HepG2 (cell line): ENCODE data around the gene DLAT. TPM values are rescaled to one million over a fixed set of nuclear protein-coding genes. Genes with fewer than 3 reads are reported as not detected.

Experiments
- AGO1 ChIP-seq: fragments of 200-400 bp; formaldehyde crosslinking; IDR thresholded peaks from 2 replicates; pipeline ENCODE4 v1.6.1; 2017; ENCODE audit warnings: mild to moderate bottlenecking, low read depth, low read length, moderate library complexity; ENCODE audit not compliant: poor library complexity, severe bottlenecking
- ASH2L ChIP-seq: fragments of 300-600, 200-600 bp; sonication (generic); IDR thresholded peaks from 2 replicates; pipeline ENCODE4 v1.7.0; 2017; ENCODE audit warnings: low read depth, mild to moderate bottlenecking, moderate library complexity, mixed read lengths, low read length; ENCODE audit not compliant: insufficient read length
- FOXC1 ChIP-seq: sonication (generic); formaldehyde crosslinking; IDR thresholded peaks from 2 replicates; pipeline ENCODE4 v1.8.0; 2022; ENCODE audit warnings: mild to moderate bottlenecking, missing genetic modification reagents, borderline replicate concordance
- HDAC1 ChIP-seq: sonication (generic); formaldehyde crosslinking; IDR thresholded peaks from 2 replicates; pipeline ENCODE4 v1.5.1; 2020; ENCODE audit warnings: mild to moderate bottlenecking, missing genetic modification reagents
- KAT7 ChIP-seq: IDR thresholded peaks from 2 replicates; pipeline ENCODE4 v1.6.1; 2018; ENCODE audit warnings: borderline replicate concordance, missing compliant biosample characterization
- KDM5A ChIP-seq: fragments of 200-600 bp; sonication (generic); IDR thresholded peaks from 2 replicates; pipeline ENCODE4 v1.7.0; 2018; ENCODE audit warnings: antibody characterized with exemption, mild to moderate bottlenecking, low read length, borderline replicate concordance
- NFE2L2 ChIP-seq: fragments of 150-350 bp; IDR thresholded peaks from 2 replicates; pipeline ENCODE4 v1.6.1; 2014; ENCODE audit warnings: low read length
- NONO ChIP-seq, 2 experiments: fragments of 450-650 bp in 1 of 2; sonication (generic) in 1 of 2; formaldehyde crosslinking in 1 of 2; IDR thresholded peaks in 1 of 2; conservative IDR thresholded peaks in 1 of 2; 2 replicates each; pipeline versions ENCODE4 v1.6.1 to v1.8.0; 2017 to 2022; ENCODE audit warnings: mild to moderate bottlenecking in 1 of 2, missing genetic modification reagents in 1 of 2, moderate library complexity in 1 of 2
- NR2C2 ChIP-seq: sonication (generic); formaldehyde crosslinking; IDR thresholded peaks from 2 replicates; pipeline ENCODE4 v1.4.0; 2020; ENCODE audit warnings: missing genetic modification reagents, mild to moderate bottlenecking, moderate library complexity, borderline replicate concordance
- PLSCR1 ChIP-seq: sonication (generic); formaldehyde crosslinking; IDR thresholded peaks from 2 replicates; pipeline ENCODE4 v1.5.0; 2020; ENCODE audit warnings: missing genetic modification reagents, mild to moderate bottlenecking, borderline replicate concordance
- RFX5 ChIP-seq: IDR thresholded peaks from 2 replicates; pipeline ENCODE4 v1.6.1; 2011; ENCODE audit warnings: low read depth, low read length, improper control_type of control experiment
- RXRA ChIP-seq: sonication (generic); formaldehyde crosslinking; IDR thresholded peaks from 2 replicates; pipeline ENCODE4 v1.5.1; 2020; ENCODE audit warnings: missing genetic modification reagents
- SP2 ChIP-seq: sonication (generic); formaldehyde crosslinking; IDR thresholded peaks from 2 replicates; pipeline ENCODE4 v1.5.1; 2020; ENCODE audit warnings: mild to moderate bottlenecking, missing genetic modification reagents
- ZBED4 ChIP-seq: sonication (generic); formaldehyde crosslinking; IDR thresholded peaks from 2 replicates; pipeline ENCODE4 v1.4.0; 2020; ENCODE audit warnings: missing genetic modification reagents, borderline replicate concordance
- ZFP62 ChIP-seq: sonication (generic); formaldehyde crosslinking; IDR thresholded peaks from 2 replicates; pipeline ENCODE4 v1.4.0; 2020; ENCODE audit warnings: missing genetic modification reagents
- ZNF17 ChIP-seq: sonication (generic); formaldehyde crosslinking; IDR thresholded peaks from 2 replicates; pipeline ENCODE4 v1.5.0; 2020; ENCODE audit warnings: mild to moderate bottlenecking, missing genetic modification reagents
- ZNF780A ChIP-seq: sonication (generic); formaldehyde crosslinking; IDR thresholded peaks from 2 replicates; pipeline ENCODE4 v1.8.0; 2022; ENCODE audit warnings: mild to moderate bottlenecking, missing genetic modification reagents, moderate library complexity
- polyA plus RNA-seq, 8 experiments: library from polyadenylated mRNA; depleted of rRNA in 3 of 8; stranded (reverse) in 7 of 8; unstranded in 1 of 8; fragments of >200 nt; fragmentation: Illumina TruSeq in 4 of 8; extraction: Trizol in 4 of 8; gene quantifications; 2 replicates each; pipeline versions ENCODE4 v1.2.1 to v1.2.3, GENCODE V29; 2011 to 2016; ENCODE audit warnings: low read depth in 4 of 8, missing spikeins in 1 of 8, mixed read lengths in 1 of 8; ENCODE audit not compliant: insufficient read depth in 1 of 8
- total RNA-seq, 5 experiments: library from RNA; depleted of rRNA; stranded (reverse); fragments of >200 nt; fragmentation: Illumina TruSeq; extraction: Trizol; gene quantifications; 2 replicates each; pipeline ENCODE4 v1.2.3, GENCODE V29; 2016; ENCODE audit warnings: low read depth in 1 of 5
- TF ChIP-seq, protein P1 (sequence below): sonication (generic); formaldehyde crosslinking; IDR thresholded peaks from 2 replicates; pipeline ENCODE4 v1.4.0; 2020; ENCODE audit warnings: missing genetic modification reagents
- TF ChIP-seq, protein P2 (sequence below): sonication (generic); formaldehyde crosslinking; IDR thresholded peaks from 2 replicates; pipeline ENCODE4 v1.5.1; 2020; ENCODE audit warnings: missing genetic modification reagents, mild to moderate bottlenecking, borderline replicate concordance

DLAT gene
- total and polyA plus RNA-seq, 2 of the 13 experiments (the other 11 are each of a cell fraction or from before 2014, with no cell fraction given): 26.4 to 62.2 TPM

DNA sequence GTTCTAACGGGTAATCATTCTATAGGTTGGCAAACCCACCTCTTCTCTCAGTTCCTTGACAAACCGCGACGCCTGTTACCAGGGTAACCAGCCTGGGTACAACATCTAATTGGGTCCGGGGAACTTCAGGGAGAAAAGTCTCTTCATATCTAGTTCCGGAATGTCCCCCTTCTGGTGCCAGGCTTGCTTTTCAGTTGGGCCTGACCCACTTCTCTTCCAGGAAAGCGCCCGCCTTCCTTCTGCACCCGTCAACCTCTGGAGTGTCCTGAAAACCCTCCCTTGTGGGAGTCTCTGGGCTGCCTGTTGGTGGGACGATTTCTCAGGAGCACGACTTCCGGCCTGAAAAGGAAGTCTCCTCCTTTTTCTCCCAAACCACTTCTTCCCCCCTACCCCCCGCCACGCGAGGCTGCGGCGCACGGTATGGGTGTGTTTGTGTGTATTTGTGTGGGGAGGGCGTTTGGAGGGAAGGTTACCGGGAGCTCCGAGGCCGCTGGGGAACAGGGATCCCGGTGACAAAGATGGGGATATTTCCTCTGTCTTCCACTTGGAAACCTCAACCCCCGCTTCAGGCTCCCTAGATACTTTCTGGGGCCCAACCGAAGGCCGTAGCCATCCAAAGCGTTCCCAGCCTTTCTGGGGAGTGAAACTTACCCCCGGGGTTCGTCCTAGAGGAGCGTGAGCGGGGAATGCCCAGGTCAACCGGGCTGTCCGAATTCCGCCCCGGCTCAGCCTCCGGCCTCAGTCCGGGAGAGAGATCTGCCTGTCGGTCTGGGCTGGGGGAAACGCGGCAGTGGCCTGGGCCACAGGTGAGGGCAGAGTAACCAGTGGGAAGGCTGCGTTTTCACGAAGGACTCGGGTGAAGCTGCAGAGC lies 49.0 kb downstream of the DLAT start, which contains the start of the genes NKAPD1 and PIH1D2 (continued):
- TF ChIP-seq, protein P1, sequence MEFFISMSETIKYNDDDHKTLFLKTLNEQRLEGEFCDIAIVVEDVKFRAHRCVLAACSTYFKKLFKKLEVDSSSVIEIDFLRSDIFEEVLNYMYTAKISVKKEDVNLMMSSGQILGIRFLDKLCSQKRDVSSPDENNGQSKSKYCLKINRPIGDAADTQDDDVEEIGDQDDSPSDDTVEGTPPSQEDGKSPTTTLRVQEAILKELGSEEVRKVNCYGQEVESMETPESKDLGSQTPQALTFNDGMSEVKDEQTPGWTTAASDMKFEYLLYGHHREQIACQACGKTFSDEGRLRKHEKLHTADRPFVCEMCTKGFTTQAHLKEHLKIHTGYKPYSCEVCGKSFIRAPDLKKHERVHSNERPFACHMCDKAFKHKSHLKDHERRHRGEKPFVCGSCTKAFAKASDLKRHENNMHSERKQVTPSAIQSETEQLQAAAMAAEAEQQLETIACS: no peak
- TF ChIP-seq NFE2L2 (no peak; the same call in 1 of the 2 replicates), ZNF780A (CRISPR knock-in tag) (no peak), ZBED4 (CRISPR knock-in tag) (peak; percentile 79; the same call in 1 of the 2 replicates), SP2 (no peak; the same call in 1 of the 2 replicates), ASH2L (peak; percentile 99), HDAC1 (CRISPR knock-in tag) (peak; percentile 84), KDM5A (peak; percentile 99), ZNF17 (CRISPR knock-in tag) (no peak), ZFP62 (CRISPR knock-in tag) (no peak), PLSCR1 (CRISPR knock-in tag) (no peak), RXRA (peak; percentile 59; the same call in 1 of the 2 replicates), KAT7 (peak; percentile 84; the same call in 1 of the 2 replicates), FOXC1 (CRISPR knock-in tag) (no peak), NR2C2 (CRISPR knock-in tag) (peak; percentile 81; the same call in 1 of the 2 replicates), RFX5 (no peak), AGO1 (no peak), NONO (IDR thresholded peaks at IDR 0.05) (no peak), NONO (CRISPR knock-in tag; conservative IDR thresholded peaks at IDR 0.05) (peak; percentile 71; the same call in 1 of the 2 replicates)
- TF ChIP-seq, protein P2, sequence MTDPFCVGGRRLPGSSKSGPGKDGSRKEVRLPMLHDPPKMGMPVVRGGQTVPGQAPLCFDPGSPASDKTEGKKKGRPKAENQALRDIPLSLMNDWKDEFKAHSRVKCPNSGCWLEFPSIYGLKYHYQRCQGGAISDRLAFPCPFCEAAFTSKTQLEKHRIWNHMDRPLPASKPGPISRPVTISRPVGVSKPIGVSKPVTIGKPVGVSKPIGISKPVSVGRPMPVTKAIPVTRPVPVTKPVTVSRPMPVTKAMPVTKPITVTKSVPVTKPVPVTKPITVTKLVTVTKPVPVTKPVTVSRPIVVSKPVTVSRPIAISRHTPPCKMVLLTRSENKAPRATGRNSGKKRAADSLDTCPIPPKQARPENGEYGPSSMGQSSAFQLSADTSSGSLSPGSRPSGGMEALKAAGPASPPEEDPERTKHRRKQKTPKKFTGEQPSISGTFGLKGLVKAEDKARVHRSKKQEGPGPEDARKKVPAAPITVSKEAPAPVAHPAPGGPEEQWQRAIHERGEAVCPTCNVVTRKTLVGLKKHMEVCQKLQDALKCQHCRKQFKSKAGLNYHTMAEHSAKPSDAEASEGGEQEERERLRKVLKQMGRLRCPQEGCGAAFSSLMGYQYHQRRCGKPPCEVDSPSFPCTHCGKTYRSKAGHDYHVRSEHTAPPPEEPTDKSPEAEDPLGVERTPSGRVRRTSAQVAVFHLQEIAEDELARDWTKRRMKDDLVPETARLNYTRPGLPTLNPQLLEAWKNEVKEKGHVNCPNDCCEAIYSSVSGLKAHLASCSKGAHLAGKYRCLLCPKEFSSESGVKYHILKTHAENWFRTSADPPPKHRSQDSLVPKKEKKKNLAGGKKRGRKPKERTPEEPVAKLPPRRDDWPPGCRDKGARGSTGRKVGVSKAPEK: no peak
